Neural cell (in vitro differentiated cells): ENCODE results near the gene RNF225. TPM values are rescaled to one million over a fixed set of nuclear protein-coding genes. Genes with fewer than 3 reads are reported as not detected.

ENCODE experiments used
- H2AFZ ChIP-seq: fragments of 200-600, 300-800 bp; sonication (generic), shearing (Covaris generic); 2 replicates; pipeline ENCODE4 v1.6.0; 2014; ENCODE audit warnings: low read depth, mild to moderate bottlenecking, antibody characterized with exemption, low read length, moderate library complexity
- H3F3A ChIP-seq: fragments of 200-600 bp; shearing (Covaris generic); 2 replicates; pipeline ENCODE4 v1.6.1; 2016; ENCODE audit warnings: mild to moderate bottlenecking, moderate library complexity, mixed read lengths, antibody characterized with exemption, low read length; ENCODE audit not compliant: insufficient read depth, poor library complexity, severe bottlenecking
- H3K27ac ChIP-seq: fragments of 200-600, 300-800 bp; sonication (generic), shearing (Covaris generic); 2 replicates; pipeline ENCODE4 v1.5.1; 2014; ENCODE audit warnings: mild to moderate bottlenecking, low read length, moderate library complexity
- H3K27me3 ChIP-seq: fragments of 300-800, 200-600 bp; sonication (generic), shearing (Covaris generic); 2 replicates; pipeline ENCODE4 v1.6.0; 2014; ENCODE audit warnings: mild to moderate bottlenecking, low read depth, low read length, moderate library complexity; ENCODE audit not compliant: insufficient read depth
- H3K36me3 ChIP-seq: fragments of 300-800, 200-600 bp; sonication (generic), shearing (Covaris generic); 2 replicates; pipeline ENCODE4 v1.5.1; 2014; ENCODE audit warnings: mild to moderate bottlenecking, antibody characterized with exemption, low read length, moderate library complexity; ENCODE audit not compliant: insufficient read depth
- H3K4me2 ChIP-seq: fragments of 300-800, 200-600 bp; sonication (generic), shearing (Covaris generic); 2 replicates; pipeline ENCODE4 v1.6.0; 2014; ENCODE audit warnings: mild to moderate bottlenecking, low read length
- H3K4me3 ChIP-seq: fragments of 300-800, 200-600 bp; sonication (generic), shearing (Covaris generic); 2 replicates; pipeline ENCODE4 v1.5.1; 2014; ENCODE audit warnings: mild to moderate bottlenecking, low read length, moderate library complexity
- H3K79me2 ChIP-seq: fragments of 200-600 bp; shearing (Covaris generic); replicated peaks from 2 replicates; pipeline ENCODE4 v1.6.0; 2014; ENCODE audit warnings: mild to moderate bottlenecking, low read length, moderate library complexity; ENCODE audit not compliant: insufficient read depth
- H3K9ac ChIP-seq: fragments of 300-800, 200-600 bp; sonication (generic), shearing (Covaris generic); 2 replicates; pipeline ENCODE4 v1.6.1; 2016; ENCODE audit warnings: mild to moderate bottlenecking, low read length, mixed read lengths
- H3K9me2 ChIP-seq: fragments of 200-600 bp; shearing (Covaris generic); 2 replicates; pipeline ENCODE4 v1.6.1; 2016; ENCODE audit warnings: mild to moderate bottlenecking, low read length, mixed read lengths; ENCODE audit not compliant: insufficient read depth
- H3K9me3 ChIP-seq: fragments of 200-600, 300-800 bp; sonication (generic), shearing (Covaris generic); 2 replicates; pipeline ENCODE4 v1.6.1; 2016; ENCODE audit warnings: mild to moderate bottlenecking, mixed run types, low read length, moderate library complexity, mixed read lengths
- H4K20me1 ChIP-seq: fragments of 200-600 bp; shearing (Covaris generic); 2 replicates; pipeline ENCODE4 v1.6.1; 2016; ENCODE audit warnings: mild to moderate bottlenecking, mixed run types; ENCODE audit not compliant: insufficient read depth
- CTCF ChIP-seq: fragments of 450-650 bp; IDR thresholded peaks from 2 replicates; pipeline ENCODE4 v1.5.1; 2014; ENCODE audit warnings: antibody characterized with exemption, mild to moderate bottlenecking, moderate library complexity; ENCODE audit not compliant: poor library complexity, severe bottlenecking
- EP300 ChIP-seq: fragments of 450-650 bp; conservative IDR thresholded peaks from 2 replicates; pipeline ENCODE4 v1.6.1; 2014; ENCODE audit warnings: antibody characterized with exemption, mild to moderate bottlenecking, moderate library complexity; ENCODE audit not compliant: poor library complexity, severe bottlenecking
- EZH2 ChIP-seq: fragments of 200-600, 300-800 bp; shearing (Covaris generic), sonication (generic); IDR thresholded peaks from 2 replicates; pipeline ENCODE4 v1.6.1; 2014; ENCODE audit warnings: antibody characterized with exemption, low read length, borderline replicate concordance, mild to moderate bottlenecking; ENCODE audit not compliant: insufficient read depth, poor library complexity, severe bottlenecking
- MXI1 ChIP-seq: fragments of 450-650 bp; conservative IDR thresholded peaks from 2 replicates; pipeline ENCODE4 v1.6.1; 2014; ENCODE audit warnings: antibody characterized with exemption, mild to moderate bottlenecking; ENCODE audit not compliant: poor library complexity, severe bottlenecking
- POLR2AphosphoS5 ChIP-seq: IDR thresholded peaks from 2 replicates; pipeline ENCODE4 v1.6.1; 2012
- RAD21 ChIP-seq: fragments of 450-650 bp; conservative IDR thresholded peaks from 2 replicates; pipeline ENCODE4 v1.6.1; 2014; ENCODE audit warnings: antibody characterized with exemption, mild to moderate bottlenecking, moderate library complexity
- REST ChIP-seq: IDR thresholded peaks from 2 replicates; pipeline ENCODE4 v1.6.1; 2012; ENCODE audit warnings: borderline replicate concordance
- SMC3 ChIP-seq: fragments of 450-650 bp; conservative IDR thresholded peaks from 2 replicates; pipeline ENCODE4 v1.6.1; 2014; ENCODE audit warnings: antibody characterized with exemption, mild to moderate bottlenecking, moderate library complexity; ENCODE audit not compliant: poor library complexity
- TAF1 ChIP-seq: IDR thresholded peaks from 2 replicates; pipeline ENCODE4 v1.6.1; 2012; ENCODE audit warnings: low read depth
- polyA plus RNA-seq: library from polyadenylated mRNA; depleted of rRNA; stranded (reverse); fragments of >200 nt; gene quantifications from 2 replicates; pipeline ENCODE4 v1.2.3, GENCODE V29; 2014

Gene RNF225
- polyA plus RNA-seq, 1 donor from 2014 or later, result not detected

- Histone ChIP-seq H3K4me3 (peak within 1 kb of the TSS; percentile 77), H4K20me1 (no peaks in the 10 kb centered on the region), H3K9ac (peak within 1 kb of the TSS; percentile 92), H3K79me2 (peaks cover 20% of the 10 kb centered on the region), H3K27ac (peak within 1 kb of the TSS; percentile 95), H3K9me2 (no peaks in the 10 kb centered on the region), H2AFZ (peak within 1 kb of the TSS; percentile 78), H3K9me3 (no peaks in the 10 kb centered on the region), H3K27me3 (no peaks in the 10 kb centered on the region), H3F3A (peaks cover 4% of the 10 kb centered on the region), H3K36me3 (no peaks in the 10 kb centered on the region), H3K4me2 (peak within 1 kb of the TSS; percentile 91)
- TF ChIP-seq POLR2AphosphoS5 (peak; percentile 96), EP300 (peak; percentile 20), CTCF (no peak), REST (peak; percentile 98), RAD21 (peak; percentile 27), SMC3 (no peak), TAF1 (peak; percentile 99), EZH2 (no peak), MXI1 (peak; percentile 98)
Observed at GRCh38 chr19:58386576-58387337, 8.7 kb upstream of the RNF225 start, which contains the start of gene RPS5. TSS of gene RPS5 (plus strand) at chr19:58387269. CDS start at chr19:58388138, 869 bp downstream.

GRCh38 chr19:58387338-58388174 lies 7.9 kb upstream of the RNF225 start:
- peaks cover 20% of the 10 kb centered on the region for H3K79me2 ChIP-seq
- H3K36me3 ChIP-seq, result no peaks in the 10 kb centered on the region
- no peaks in the 10 kb centered on the region for H3K27me3 ChIP-seq
- H3K27ac ChIP-seq, result peak overlapping the region; percentile 95
- H3K9me3 ChIP-seq, result no peaks in the 10 kb centered on the region
- H3K4me3 ChIP-seq, result peak overlapping the region; percentile 77
- H3K9ac ChIP-seq, result peak overlapping the region; percentile 92
- peak; percentile 29 for TF ChIP-seq CTCF
- no peak for TF ChIP-seq TAF1
- TF ChIP-seq EZH2, result no peak
- TF ChIP-seq MXI1, result no peak
- TF ChIP-seq EP300, result no peak
- no peak for TF ChIP-seq RAD21
- no peak for TF ChIP-seq REST
- H2AFZ ChIP-seq, result no peak overlapping the region
- peak overlapping the region; percentile 89 for H3K4me2 ChIP-seq
- H3K9me2 ChIP-seq, result no peaks in the 10 kb centered on the region
- peaks cover 4% of the 10 kb centered on the region for H3F3A ChIP-seq
- no peaks in the 10 kb centered on the region for H4K20me1 ChIP-seq
